Activated naive CD4-positive, alpha-beta T cell treated with anti-CD3 and anti-CD28 coated beads, Interleukin-2, amount 50 U/mL, for 72 hours (primary cell): ENCODE data around the gene PARL. TPM values are rescaled to one million over a fixed set of nuclear protein-coding genes. Genes with fewer than 3 reads are reported as not detected.

Experiments
- ATAC-seq, 2 donors: fragments of 150-1000 bp; cut with Tn5 transposase; 2 replicates each; pipeline ENCODE4 v1.10.0; 2021; ENCODE audit warnings: mild to moderate bottlenecking in 2 of 2, moderate library complexity in 2 of 2
- DNase-seq, 2 donors: peaks; one replicate each; pipeline ENCODE4 v3.0.0; 2021 to 2022; ENCODE audit warnings: low spot score in 2 of 2
- H3K27ac Mint-ChIP-seq, 2 donors: one replicate each; pipeline ENCODE4 v1.8.0; 2022; ENCODE audit warnings: mild to moderate bottlenecking in 2 of 2, mixed read lengths in 2 of 2
- H3K36me3 Mint-ChIP-seq, 2 donors: one replicate each; pipeline ENCODE4 v1.8.0; 2022; ENCODE audit warnings: mixed read lengths in 2 of 2
- H3K9me3 Mint-ChIP-seq, 2 donors: one replicate each; pipeline ENCODE4 v1.8.0; 2022; ENCODE audit warnings: mixed read lengths in 2 of 2
- total RNA-seq, 2 donors: library from RNA; stranded (reverse); gene quantifications; one replicate each; pipeline ENCODE4 v1.2.3, GENCODE V29; 2022

The PARL gene
- total RNA-seq, 2 donors from 2014 or later, result 88.7 to 94.2 TPM

DNA sequence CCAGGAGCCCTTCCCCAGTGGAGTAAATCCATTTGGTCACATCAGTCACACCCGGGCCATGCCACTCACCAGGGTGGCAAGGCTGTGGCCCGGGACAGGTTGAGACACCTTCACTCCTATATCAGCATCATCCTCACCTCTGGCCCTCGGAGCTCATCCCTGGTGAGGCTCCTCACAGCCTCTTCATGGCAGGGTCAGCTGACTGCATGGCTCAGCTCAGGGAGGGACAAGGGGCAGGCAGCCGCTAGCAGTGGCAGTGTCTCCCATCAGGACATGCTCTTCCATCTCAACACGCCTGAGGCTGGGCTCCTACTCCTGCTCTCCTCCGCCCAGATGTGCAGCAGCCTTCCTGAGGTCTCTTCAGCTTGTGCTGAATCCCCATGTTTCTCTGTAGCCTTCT is 26.4 kb upstream of the PARL start:
- Mint-ChIP-seq H3K27ac (no peak overlapping the region), H3K36me3 (no peaks in the 10 kb centered on the region), H3K9me3 (no peaks in the 10 kb centered on the region)
- no peak for DNase-seq
- no peak for ATAC-seq

DNA sequence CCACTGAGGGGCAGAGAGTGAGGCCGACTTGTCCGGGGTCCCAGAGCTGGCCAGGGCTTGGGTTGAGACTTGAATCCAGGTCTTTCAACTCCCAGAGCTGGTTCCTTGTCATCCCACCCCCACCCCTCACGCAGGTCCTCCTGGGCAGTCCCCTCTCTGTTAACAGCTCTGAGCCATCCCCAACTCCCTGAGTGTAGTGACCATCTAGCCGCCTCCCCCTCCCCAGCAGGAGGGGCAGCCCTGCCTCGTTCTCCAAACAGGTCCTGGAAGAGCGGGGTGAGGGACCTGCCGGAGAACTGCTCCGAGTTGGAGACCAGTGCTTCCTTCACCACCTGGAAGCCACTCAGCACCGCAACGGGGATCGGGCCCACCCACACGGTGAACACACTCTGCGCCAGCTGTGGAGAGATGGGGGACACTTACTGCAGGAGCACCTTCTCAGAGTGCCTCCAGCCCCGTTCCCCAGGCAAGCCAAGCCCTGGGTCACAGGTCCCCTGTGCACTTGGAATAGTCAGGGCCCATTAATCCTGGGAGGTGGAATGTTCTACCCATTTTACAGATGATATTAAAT is 24.4 kb upstream of the PARL start:
- no peak overlapping the region for H3K27ac Mint-ChIP-seq
- no peaks in the 10 kb centered on the region for H3K9me3 Mint-ChIP-seq
- H3K36me3 Mint-ChIP-seq, result no peaks in the 10 kb centered on the region
- no peak for ATAC-seq
- DNase-seq, result no peak

DNA sequence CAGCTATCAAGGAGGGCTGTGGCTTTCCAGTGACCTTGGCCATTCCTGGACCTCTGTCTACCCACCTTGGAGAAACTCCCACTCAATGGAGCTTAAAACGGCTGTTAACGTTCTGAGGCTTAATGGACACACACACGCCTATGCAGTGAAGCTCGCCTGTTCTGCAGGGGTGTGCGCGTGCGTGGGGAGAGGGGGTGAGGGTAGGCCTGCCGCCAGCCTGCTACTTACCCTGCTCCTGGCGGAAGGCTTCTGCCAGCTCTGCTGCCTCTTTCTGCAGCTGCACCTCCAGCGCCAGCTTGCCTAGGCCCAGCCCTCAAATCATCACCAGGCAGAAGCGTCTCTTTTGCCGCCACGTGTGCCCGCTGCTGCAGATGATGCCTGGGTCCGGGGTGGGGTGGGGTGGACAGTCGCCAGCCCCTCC is 23.2 kb upstream of the PARL start:
- H3K9me3 Mint-ChIP-seq, result no peaks in the 10 kb centered on the region
- ATAC-seq (no peak), DNase-seq (no peak)
- no peaks in the 10 kb centered on the region for H3K36me3 Mint-ChIP-seq
- H3K27ac Mint-ChIP-seq, result no peak overlapping the region

DNA sequence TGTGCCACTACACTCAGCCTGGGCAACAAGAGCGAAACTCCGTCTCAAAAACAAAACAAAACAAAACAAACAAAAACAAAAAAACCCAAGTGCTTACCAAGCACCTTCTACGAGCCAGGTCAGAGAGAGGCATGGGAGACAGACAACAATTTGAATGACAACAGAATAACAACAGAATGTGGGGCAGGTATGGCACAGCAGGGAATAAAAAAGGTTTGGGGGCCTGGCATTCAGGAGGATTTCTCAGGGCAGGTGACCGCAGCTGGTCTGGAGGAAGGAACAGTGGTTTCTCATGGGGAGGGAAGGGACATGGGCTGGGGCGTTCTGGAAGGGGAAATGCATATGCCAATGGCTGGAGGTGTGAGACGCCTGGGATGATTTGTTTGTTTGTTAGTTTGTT is 22.5 kb upstream of the PARL start:
- no peak for ATAC-seq
- no peaks in the 10 kb centered on the region for H3K36me3 Mint-ChIP-seq

DNA sequence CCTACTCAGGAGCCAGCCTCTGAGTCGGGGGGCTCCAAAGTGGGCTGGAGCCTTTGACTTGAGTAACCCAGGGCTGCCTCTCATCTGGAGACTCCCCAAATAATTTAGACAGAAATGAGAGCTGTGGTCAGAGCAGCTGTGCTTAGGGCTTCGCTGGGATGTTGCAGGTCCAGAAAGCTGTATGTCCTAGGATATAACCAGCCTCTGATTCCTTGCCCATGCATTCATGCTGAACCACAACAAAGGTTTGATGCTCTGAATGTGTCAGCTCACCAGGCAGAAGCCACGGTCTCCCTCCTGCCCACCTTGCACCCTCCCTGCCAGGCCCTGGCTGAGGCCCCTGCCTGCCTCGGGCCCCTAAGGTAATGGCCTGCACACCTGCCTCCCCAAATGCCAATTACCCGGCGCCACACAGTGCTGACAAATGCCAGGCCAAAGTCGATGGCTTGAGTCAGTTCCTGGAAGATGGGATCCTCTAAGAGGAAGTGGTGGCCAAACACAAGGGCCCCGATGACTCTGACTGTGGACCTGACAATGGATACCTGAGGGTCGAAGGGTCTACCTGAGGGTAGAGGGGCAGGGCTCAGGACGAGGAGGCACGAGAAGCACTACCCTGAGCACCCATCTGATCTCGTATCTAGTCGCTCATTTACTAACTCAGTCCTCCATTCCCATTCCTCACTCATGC is 21.7 kb upstream of the PARL start:
- no peak for ATAC-seq
- Mint-ChIP-seq H3K9me3 (no peaks in the 10 kb centered on the region), H3K27ac (peak overlapping the region in 1 of 2 donors; percentile 25), H3K36me3 (no peaks in the 10 kb centered on the region)
- no peak for DNase-seq

More for the DNA sequence above, 22.5 kb upstream of the PARL start:
- H3K27ac Mint-ChIP-seq, result peak overlapping the region in 1 of 2 donors; percentile 25
- no peak for DNase-seq
- no peaks in the 10 kb centered on the region for H3K9me3 Mint-ChIP-seq

DNA sequence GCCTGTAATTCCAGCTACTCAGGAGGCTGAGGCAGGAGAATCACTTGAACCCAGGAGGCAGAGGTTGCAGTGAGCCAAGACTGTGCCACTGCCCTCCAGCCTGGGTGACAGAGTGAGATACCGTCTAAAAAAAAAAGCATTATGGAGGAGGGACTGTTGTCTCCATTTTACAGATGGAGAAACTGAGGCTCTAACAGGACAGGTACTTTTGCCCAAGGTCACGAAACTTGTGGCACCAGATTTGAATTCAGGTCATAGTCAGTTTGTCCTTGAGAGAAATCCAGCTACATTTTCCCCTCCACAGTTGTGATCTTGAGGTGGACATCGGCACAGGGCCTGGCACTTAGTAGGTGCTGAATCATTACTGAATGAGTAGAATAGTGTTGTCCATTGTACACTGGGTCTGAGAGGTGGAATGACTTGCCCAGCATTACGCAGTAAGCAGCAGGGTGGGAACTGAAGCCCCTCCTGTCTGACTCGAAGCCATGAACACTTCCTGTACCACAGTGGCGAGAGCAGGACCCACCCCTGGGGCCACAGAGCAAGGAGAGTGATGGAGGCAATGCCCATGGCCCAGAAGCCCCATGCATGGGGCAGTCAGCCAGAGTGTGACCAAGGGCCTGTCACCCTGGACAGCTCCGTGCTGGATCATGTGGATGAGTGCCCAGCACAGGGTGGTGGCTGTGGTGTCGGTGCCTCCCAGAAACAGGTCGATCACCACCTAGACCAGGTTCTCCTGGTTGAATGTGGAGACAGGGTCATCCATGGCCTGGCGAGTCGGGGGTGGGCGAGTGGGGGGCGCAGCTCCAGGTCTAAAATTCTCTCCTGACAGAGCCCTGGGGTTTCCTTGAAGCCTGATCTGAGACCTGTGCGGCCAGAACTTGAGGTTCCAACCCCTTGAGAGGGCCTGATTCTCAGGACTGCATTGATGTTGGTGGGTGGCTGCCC is 20.4 kb upstream of the PARL start:
- ATAC-seq (no peak), DNase-seq (no peak)
- Mint-ChIP-seq H3K27ac (no peak overlapping the region), H3K36me3 (no peaks in the 10 kb centered on the region), H3K9me3 (no peaks in the 10 kb centered on the region)

DNA sequence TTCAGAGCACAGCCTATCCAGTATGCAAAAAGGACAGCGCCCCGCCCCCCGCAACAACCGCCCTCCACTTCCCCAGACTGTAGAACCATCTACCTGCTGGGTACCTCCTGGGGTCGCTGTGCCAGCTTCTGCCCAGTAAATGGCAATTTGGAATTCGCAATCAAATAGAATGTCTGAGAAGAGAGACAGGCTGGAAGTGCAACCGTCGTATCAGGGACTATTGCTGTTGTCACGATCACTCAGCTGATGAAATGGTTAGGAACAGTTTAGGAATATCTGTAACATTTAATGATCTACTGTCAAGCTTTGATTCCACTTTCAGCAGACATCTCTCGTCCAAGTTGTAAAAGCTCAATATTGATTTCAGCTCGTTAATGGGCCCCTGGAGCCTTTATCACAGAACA is 13.3 kb upstream of the PARL start:
- DNase-seq (no peak), ATAC-seq (peak in 1 of 2 donors; percentile 14)
- no peaks in the 10 kb centered on the region for H3K9me3 Mint-ChIP-seq
- H3K36me3 Mint-ChIP-seq, result no peaks in the 10 kb centered on the region
- no peak overlapping the region for H3K27ac Mint-ChIP-seq

DNA sequence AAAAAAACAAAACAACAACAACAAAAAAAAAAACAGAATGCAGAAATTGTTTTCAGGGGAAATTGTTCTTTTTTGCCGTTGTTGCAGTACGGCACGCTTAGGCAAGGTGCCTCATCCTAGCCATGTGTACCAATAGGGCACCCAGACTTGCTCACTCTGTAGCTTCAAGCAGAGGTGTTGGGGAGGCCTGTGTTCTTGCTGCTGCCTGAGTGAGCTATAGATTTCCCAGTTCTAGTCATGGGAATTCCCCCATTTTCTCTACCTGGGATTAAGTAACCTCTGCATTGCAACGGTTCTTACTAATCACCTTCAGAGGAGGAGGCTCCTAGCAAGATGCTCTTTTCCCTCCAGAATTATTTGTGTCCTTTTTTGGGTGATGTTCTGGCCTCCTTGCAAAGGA is 12.9 kb upstream of the PARL start:
- no peak overlapping the region for H3K27ac Mint-ChIP-seq
- H3K36me3 Mint-ChIP-seq, result no peaks in the 10 kb centered on the region
- H3K9me3 Mint-ChIP-seq, result no peaks in the 10 kb centered on the region
- ATAC-seq (peak; percentile 83 to 85), DNase-seq (no peak)

DNA sequence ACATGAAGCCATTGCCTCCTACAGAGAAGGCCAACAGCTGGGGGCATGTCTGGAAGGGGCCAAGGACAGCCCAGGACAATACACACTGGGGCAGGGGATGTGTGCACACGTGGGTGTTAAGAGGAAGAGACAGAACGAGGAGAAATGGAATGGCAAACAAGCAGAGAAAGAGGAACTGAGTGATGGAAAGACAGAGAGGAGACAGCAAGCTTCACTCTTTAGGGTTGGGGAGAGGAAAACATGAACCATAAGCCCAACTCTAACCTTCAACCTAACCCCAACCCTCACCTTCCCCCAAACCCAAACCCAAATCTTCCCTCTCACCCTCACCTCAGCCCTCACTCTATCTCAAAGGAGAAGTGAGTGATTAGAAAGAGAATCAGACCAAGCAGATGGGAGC is 11.9 kb upstream of the PARL start:
- Mint-ChIP-seq H3K36me3 (no peaks in the 10 kb centered on the region), H3K9me3 (no peaks in the 10 kb centered on the region), H3K27ac (no peak overlapping the region)
- no peak for DNase-seq
- no peak for ATAC-seq

DNA sequence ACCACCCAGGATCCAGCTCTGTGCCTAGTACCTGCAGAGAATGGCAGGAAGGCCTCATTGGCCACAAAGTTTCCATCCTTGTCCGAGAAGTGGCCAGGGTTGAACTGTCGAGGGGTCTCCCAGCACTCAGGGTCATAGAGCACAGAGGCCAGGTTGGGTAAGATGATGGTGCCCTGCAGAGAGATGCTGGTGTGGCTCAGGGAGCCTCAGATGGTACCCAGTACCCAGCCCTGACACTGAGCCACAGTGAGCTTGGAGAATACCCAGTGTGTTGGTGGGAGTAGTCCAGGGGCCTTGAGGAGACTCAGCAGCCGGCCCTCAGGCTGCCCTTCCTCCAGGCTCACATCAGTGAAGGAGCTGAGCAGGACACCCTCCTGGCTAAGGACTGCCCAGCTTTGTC is 11.5 kb upstream of the PARL start:
- H3K36me3 Mint-ChIP-seq, result no peaks in the 10 kb centered on the region
- DNase-seq, result no peak
- H3K9me3 Mint-ChIP-seq, result no peaks in the 10 kb centered on the region
- no peak for ATAC-seq
- H3K27ac Mint-ChIP-seq, result no peak overlapping the region

DNA sequence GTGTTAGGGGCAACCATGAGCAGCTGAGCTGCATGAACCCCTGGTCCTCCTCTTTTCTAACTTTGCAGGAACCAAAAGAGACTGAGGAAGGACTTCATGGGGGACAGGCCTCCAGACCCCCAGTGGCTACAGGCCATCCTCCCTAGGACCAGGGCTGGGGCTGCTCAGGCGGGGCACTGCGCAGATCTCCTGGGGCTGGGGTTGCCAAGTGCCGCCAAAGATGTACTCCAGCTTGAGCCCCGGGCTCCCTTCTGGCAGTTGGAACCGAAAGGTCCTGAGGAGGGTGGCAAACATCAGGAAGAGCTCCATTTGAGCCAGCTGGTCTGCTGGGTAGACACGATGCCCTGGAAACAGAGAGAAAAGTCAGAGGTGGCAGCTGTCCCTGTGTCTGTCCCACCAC is 11.1 kb upstream of the PARL start:
- no peak for DNase-seq
- H3K27ac Mint-ChIP-seq, result no peak overlapping the region
- no peaks in the 10 kb centered on the region for H3K36me3 Mint-ChIP-seq
- ATAC-seq, result no peak
- no peaks in the 10 kb centered on the region for H3K9me3 Mint-ChIP-seq

DNA sequence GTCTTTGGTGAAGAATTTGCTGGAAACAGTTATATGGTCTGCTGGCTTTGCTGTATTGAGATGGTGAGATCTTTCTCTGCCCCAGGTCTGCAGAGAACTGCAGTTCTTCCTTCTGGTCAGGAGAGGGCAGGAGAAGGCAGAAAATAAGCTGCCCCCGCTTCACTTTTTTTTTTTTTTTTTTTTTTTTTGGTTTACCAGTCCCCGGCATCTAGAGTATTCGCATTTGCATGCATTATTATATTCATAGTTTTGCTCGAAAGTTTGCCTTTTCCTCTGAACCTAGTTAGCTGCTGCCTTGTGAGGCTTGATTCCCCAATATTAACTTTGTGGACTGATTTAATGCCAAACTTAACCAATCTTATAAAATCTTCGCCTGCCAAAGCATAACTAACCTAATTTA is 10.6 kb upstream of the PARL start:
- Mint-ChIP-seq H3K36me3 (no peaks in the 10 kb centered on the region), H3K27ac (no peak overlapping the region), H3K9me3 (no peaks in the 10 kb centered on the region)
- peak in 1 of 2 donors; percentile 11 for DNase-seq
- peak; percentile 67 to 70 for ATAC-seq

DNA sequence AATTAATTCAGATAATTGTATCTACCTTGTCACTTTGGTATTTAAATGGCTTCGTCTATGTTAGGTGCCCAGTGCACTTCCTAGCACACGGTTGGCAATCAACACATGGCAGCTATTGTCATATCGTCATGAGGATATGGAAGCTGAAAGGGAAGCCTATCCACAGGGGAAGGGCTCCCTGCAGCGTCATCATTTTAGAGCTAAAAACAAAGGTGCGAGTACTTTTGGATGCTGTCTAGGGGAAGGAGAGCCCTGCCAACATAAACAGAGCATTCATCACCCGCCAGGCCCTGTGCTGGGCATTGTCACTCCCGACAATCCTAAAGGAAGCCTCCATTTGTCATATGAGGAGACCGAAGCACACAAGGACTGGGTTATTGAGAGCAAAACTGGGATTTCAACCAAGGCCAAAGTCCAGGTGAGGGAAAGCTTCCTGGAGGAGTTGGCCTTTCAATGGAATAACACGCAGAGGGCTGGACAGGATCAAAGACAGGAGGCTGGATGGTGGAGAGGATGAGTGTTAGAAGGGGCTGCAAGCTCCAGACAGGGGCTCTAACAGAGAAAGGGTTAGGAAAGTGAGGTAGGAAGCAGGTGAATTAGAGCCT is 8.0 kb upstream of the PARL start:
- DNase-seq, result no peak
- Mint-ChIP-seq H3K36me3 (no peaks in the 10 kb centered on the region), H3K9me3 (no peaks in the 10 kb centered on the region), H3K27ac (no peak overlapping the region)
- ATAC-seq, result no peak

DNA sequence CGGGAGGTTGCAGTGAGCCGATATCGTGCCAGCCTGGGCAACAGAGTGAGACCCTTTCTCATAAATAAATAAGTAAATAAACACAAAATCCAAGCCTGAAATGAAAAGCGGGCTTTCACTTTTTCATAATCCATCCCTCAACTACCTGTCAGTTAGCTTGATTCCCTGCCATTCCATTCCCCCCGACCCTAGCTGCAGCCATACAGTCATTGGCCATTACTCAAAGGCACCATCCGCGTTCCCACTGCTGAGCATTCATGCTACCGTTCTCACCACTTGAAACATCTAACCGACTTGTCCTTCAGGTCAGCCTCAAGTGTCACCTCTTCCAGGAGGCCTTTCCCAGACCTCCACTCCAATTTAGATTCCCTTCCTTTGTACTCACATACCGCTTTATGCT is 1.1 kb upstream of the PARL start:
- no peak for DNase-seq
- no peaks in the 10 kb centered on the region for H3K9me3 Mint-ChIP-seq
- no peak overlapping the region for H3K27ac Mint-ChIP-seq
- no peak for ATAC-seq
- peaks cover 10 to 15% of the 10 kb centered on the region in 2 donors for H3K36me3 Mint-ChIP-seq

DNA sequence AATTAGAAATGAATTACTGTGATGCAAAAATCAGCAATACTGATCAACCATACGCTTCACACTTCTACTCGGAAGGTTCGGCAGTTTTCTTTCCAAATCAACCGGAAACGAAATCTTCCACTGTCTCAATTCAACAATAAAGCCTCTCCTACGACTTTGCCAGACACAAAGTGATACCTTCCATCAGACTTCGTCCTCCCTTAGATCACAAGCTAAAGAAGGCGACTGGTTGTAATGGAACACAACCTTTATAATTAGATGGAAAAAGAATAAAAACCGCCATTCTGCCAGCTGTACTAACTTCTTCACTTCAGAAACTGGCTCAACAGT is 618 bp downstream of the PARL start:
- Mint-ChIP-seq H3K36me3 (peaks cover 10 to 15% of the 10 kb centered on the region in 2 donors), H3K27ac (peak overlapping the region; percentile 94 to 97), H3K9me3 (no peaks in the 10 kb centered on the region)
- DNase-seq (no peak), ATAC-seq (peak in 1 of 2 donors; percentile 0)

DNA sequence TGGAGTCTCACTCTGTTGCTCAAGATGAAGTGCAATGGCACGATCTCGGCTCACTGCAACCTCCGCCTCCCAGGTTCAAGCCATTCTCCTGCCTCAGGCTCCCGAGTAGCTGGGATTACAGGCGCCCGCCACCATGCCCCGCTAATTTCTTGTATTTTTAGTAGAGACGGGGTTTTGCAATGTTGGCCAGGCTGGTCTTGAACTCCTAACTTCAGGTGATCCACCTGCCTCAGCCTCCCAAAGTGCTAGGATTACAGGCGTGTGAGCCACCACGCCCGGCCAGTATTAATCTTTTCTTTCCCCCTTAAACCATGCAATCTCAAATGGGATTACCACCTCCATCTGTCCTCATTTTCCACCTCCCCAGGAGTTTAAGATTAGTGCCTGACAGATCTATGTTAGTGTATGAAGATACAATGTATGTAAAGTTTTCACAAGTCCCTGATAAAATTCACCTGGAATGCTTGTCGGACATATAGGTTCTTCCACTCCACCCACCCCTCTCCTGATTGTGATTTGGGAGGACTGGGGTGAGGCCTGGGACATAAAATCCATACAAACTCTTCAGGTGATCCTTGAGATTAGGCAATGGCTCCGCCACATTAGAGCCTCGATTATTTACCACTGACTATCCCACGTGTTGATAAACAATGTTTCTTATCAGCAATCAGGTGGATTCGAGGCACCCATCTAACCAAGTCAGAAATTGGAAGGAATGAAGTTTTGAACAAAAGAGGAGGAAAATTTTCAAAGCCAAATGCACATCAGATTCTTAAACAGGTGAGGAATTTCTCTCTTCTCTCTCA is 1.2 kb downstream of the PARL start:
- ATAC-seq (no peak), DNase-seq (no peak)
- H3K36me3 Mint-ChIP-seq, result peaks cover 10 to 15% of the 10 kb centered on the region in 2 donors
- H3K9me3 Mint-ChIP-seq, result no peaks in the 10 kb centered on the region
- H3K27ac Mint-ChIP-seq, result peak overlapping the region; percentile 94 to 97
